Breast epithelium (tissue), 3 donors: ENCODE measurements around the gene PPARA.

ENCODE experiments used
- POLR2A ChIP-seq: fragments of 450-650 bp; IDR thresholded peaks from one replicate; pipeline ENCODE4 v1.6.1; 2016; ENCODE audit warnings: antibody characterized with exemption, mild to moderate bottlenecking, moderate library complexity
- POLR2AphosphoS5 ChIP-seq, 3 donors: sonication (generic); formaldehyde crosslinking; IDR thresholded peaks; one replicate each; pipeline ENCODE4 v1.6.1; 2017; ENCODE audit warnings: antibody characterized with exemption in 3 of 3
- TF ChIP-seq, protein P1 (sequence below), 3 donors: fragments of 450-650 bp; IDR thresholded peaks; one replicate each; pipeline ENCODE4 v1.5.1; 2016 to 2017; ENCODE audit warnings: antibody characterized with exemption in 3 of 3, mild to moderate bottlenecking in 3 of 3, moderate library complexity in 3 of 3

- TF ChIP-seq POLR2A, result peak; percentile 52
- TF ChIP-seq, protein P1, sequence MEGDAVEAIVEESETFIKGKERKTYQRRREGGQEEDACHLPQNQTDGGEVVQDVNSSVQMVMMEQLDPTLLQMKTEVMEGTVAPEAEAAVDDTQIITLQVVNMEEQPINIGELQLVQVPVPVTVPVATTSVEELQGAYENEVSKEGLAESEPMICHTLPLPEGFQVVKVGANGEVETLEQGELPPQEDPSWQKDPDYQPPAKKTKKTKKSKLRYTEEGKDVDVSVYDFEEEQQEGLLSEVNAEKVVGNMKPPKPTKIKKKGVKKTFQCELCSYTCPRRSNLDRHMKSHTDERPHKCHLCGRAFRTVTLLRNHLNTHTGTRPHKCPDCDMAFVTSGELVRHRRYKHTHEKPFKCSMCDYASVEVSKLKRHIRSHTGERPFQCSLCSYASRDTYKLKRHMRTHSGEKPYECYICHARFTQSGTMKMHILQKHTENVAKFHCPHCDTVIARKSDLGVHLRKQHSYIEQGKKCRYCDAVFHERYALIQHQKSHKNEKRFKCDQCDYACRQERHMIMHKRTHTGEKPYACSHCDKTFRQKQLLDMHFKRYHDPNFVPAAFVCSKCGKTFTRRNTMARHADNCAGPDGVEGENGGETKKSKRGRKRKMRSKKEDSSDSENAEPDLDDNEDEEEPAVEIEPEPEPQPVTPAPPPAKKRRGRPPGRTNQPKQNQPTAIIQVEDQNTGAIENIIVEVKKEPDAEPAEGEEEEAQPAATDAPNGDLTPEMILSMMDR (IDR thresholded peaks at IDR 0.05), result no peak
- peak; percentile 58 to 77 (median 70) for TF ChIP-seq POLR2AphosphoS5 (IDR thresholded peaks at IDR 0.05)
These were observed 99.9 kb downstream of the PPARA start, which contains the start of gene CDPF1 for GRCh38 chr22:46250035-46250782.
